Kidney epithelial cell (primary cell): ENCODE data around the gene WASF2. TPM values are rescaled to one million over a fixed set of nuclear protein-coding genes. Genes with fewer than 3 reads are reported as not detected.
"Not testable (repeated sequence)": the region's sequence is repeated elsewhere in the genome, so short reads cannot be mapped to it uniquely, and the experiment has no call there.

Experiments used
- DNase-seq: peaks from one replicate; pipeline ENCODE4 v3.0.0-alpha.2; 2010; ENCODE audit warnings: low read depth
- H3K27me3 ChIP-seq: 2 replicates; pipeline ENCODE4 v1.6.0; 2011; ENCODE audit warnings: low read length; ENCODE audit not compliant: control insufficient read depth, insufficient read depth
- H3K36me3 ChIP-seq: 2 replicates; pipeline ENCODE4 v1.5.1; 2011; ENCODE audit warnings: low read length; ENCODE audit not compliant: control insufficient read depth, insufficient read depth
- H3K4me3 ChIP-seq: 2 replicates; pipeline ENCODE4 v1.5.1; 2011; ENCODE audit warnings: low read depth, mild to moderate bottlenecking, control low read depth, low read length
- CTCF ChIP-seq: IDR thresholded peaks from 2 replicates; pipeline ENCODE4 v1.5.1; 2011; ENCODE audit warnings: mild to moderate bottlenecking, moderate library complexity, low read length, control low read depth, inconsistent platforms; ENCODE audit not compliant: insufficient read depth, poor library complexity, severe bottlenecking
- total RNA-seq: library from RNA; depleted of rRNA; stranded (reverse); fragments of >200 nt; gene quantifications from 2 replicates; pipeline ENCODE4 v1.2.3, GENCODE V29; 2015

WASF2 gene
- total RNA-seq, 1 donor from 2014 or later = 52.4 TPM

- DNase-seq = no peak
- no peak overlapping the region for H3K4me3 ChIP-seq
- no peaks in the 10 kb centered on the region for H3K27me3 ChIP-seq
- no peak for TF ChIP-seq CTCF
- H3K36me3 ChIP-seq = no peaks in the 10 kb centered on the region
Measured at GRCh38 chr1:27471477-27471876, 18.5 kb downstream of the WASF2 start.

- no peak overlapping the region for H3K4me3 ChIP-seq
- H3K27me3 ChIP-seq = no peaks in the 10 kb centered on the region
- no peaks in the 10 kb centered on the region for H3K36me3 ChIP-seq
- TF ChIP-seq CTCF = no peak
- DNase-seq = no peak
Measured at GRCh38 chr1:27469334-27469733, 20.6 kb downstream of the WASF2 start.

GRCh38 chr1:27468378-27468777 lies 21.6 kb downstream of the WASF2 start:
- DNase-seq, H3K27me3 ChIP-seq, H3K36me3 ChIP-seq, H3K4me3 ChIP-seq: not testable (repeated sequence)

GRCh38 chr1:27464926-27465647 lies 24.9 kb downstream of the WASF2 start:
- Histone ChIP-seq H3K4me3 (no peak overlapping the region), H3K27me3 (no peaks in the 10 kb centered on the region), H3K36me3 (no peaks in the 10 kb centered on the region)
- no peak for DNase-seq
- no peak for TF ChIP-seq CTCF

GRCh38 chr1:27463916-27464315 lies 26.1 kb downstream of the WASF2 start:
- not testable (repeated sequence) for DNase-seq, H3K27me3 ChIP-seq, H3K4me3 ChIP-seq, H3K36me3 ChIP-seq

- not testable (repeated sequence) for H3K4me3 ChIP-seq, H3K27me3 ChIP-seq, H3K36me3 ChIP-seq, DNase-seq
Measured at GRCh38 chr1:27458521-27458920, 31.4 kb downstream of the WASF2 start.

- DNase-seq = peak; percentile 26
- Histone ChIP-seq H3K27me3 (no peaks in the 10 kb centered on the region), H3K36me3 (no peaks in the 10 kb centered on the region), H3K4me3 (no peak overlapping the region)
- no peak for TF ChIP-seq CTCF
Measured at GRCh38 chr1:27455139-27455811, 34.7 kb downstream of the WASF2 start.
